OCI-LY7 (cell line): ENCODE data around the gene KCNMA1. TPM values are rescaled to one million over a fixed set of nuclear protein-coding genes. Genes with fewer than 3 reads are reported as not detected.

Source experiments
- BruUV-seq: library from RNA; stranded (reverse); fragments of 400-500 nt; replicated peaks from 2 replicates; lab custom pipeline; 2021; lab: Mats Ljungman, UMichigan
- CTCF ChIA-PET: fragments of 300-600 bp; sonication (Branson Sonifier 250); formaldehyde crosslinking; loops from one replicate; lab custom pipeline; 2022; ENCODE audit warnings: antibody characterized with exemption; ENCODE audit not compliant: unreplicated experiment; lab: Charles Lee
- POLR2A ChIA-PET: fragments of 300-600 bp; sonication (Branson Sonifier 250); formaldehyde crosslinking; loops from one replicate; lab custom pipeline; 2022; ENCODE audit warnings: antibody characterized with exemption; lab: Charles Lee
- DNase-seq: peaks from one replicate; pipeline ENCODE4 v3.0.0-alpha.2; 2015; ENCODE audit warnings: low spot score
- H2AFZ ChIP-seq: fragments of 200-600 bp; sonication (generic), shearing (Covaris generic); 2 replicates; pipeline ENCODE4 v1.6.1; 2014; ENCODE audit warnings: mild to moderate bottlenecking, antibody characterized with exemption, low read length, moderate library complexity
- H3K27ac ChIP-seq: fragments of 200-600 bp; sonication (generic); 2 replicates; pipeline ENCODE4 v1.5.1; 2014; ENCODE audit warnings: mixed run types, low read depth, mild to moderate bottlenecking, moderate library complexity, low read length, inconsistent platforms; ENCODE audit not compliant: poor library complexity, severe bottlenecking
- H3K36me3 ChIP-seq: fragments of 200-600 bp; sonication (generic); 2 replicates; pipeline ENCODE4 v1.6.1; 2014; ENCODE audit warnings: mild to moderate bottlenecking, antibody characterized with exemption, low read length, moderate library complexity, mixed read lengths; ENCODE audit not compliant: insufficient read depth
- H3K4me1 ChIP-seq: fragments of 200-600 bp; sonication (generic); 2 replicates; pipeline ENCODE4 v1.5.1; 2014; ENCODE audit warnings: mild to moderate bottlenecking, low read length; ENCODE audit not compliant: insufficient read depth, poor library complexity, severe bottlenecking
- H3K4me2 ChIP-seq: fragments of 200-600 bp; sonication (generic); 2 replicates; pipeline ENCODE4 v1.6.1; 2014; ENCODE audit warnings: mild to moderate bottlenecking, low read length
- H3K4me3 ChIP-seq: fragments of 200-600 bp; sonication (generic); 2 replicates; pipeline ENCODE4 v1.5.1; 2014; ENCODE audit warnings: mild to moderate bottlenecking, low read depth, low read length; ENCODE audit not compliant: poor library complexity, severe bottlenecking
- H3K79me2 ChIP-seq: fragments of 200-600 bp; sonication (generic); 2 replicates; pipeline ENCODE4 v1.6.1; 2016; ENCODE audit warnings: low read depth, mild to moderate bottlenecking, low read length, moderate library complexity, mixed read lengths; ENCODE audit not compliant: insufficient read depth
- H3K9me2 ChIP-seq: fragments of 200-600 bp; sonication (generic); 2 replicates; pipeline ENCODE4 v1.6.1; 2016; ENCODE audit warnings: mild to moderate bottlenecking, low read length, mixed read lengths; ENCODE audit not compliant: insufficient read depth
- H3K9me3 ChIP-seq: fragments of 200-600 bp; sonication (generic); 2 replicates; pipeline ENCODE4 v1.6.1; 2014; ENCODE audit warnings: mild to moderate bottlenecking, mixed run types, low read length, mixed read lengths
- H4K20me1 ChIP-seq: fragments of 200-600 bp; sonication (generic); 2 replicates; pipeline ENCODE4 v1.6.1; 2014; ENCODE audit warnings: mild to moderate bottlenecking, antibody characterized with exemption, low read length, moderate library complexity, mixed read lengths; ENCODE audit not compliant: insufficient read depth
- CTCF ChIP-seq: fragments of 200-600 bp; sonication (generic); conservative IDR thresholded peaks from 2 replicates; pipeline ENCODE4 v1.5.1; 2014; ENCODE audit warnings: mild to moderate bottlenecking, antibody characterized with exemption, low read length, moderate library complexity, mixed read lengths
- EZH2phosphoT487 ChIP-seq: fragments of 200-600 bp; sonication (generic); IDR thresholded peaks from 2 replicates; pipeline ENCODE4 v1.6.1; 2018; ENCODE audit warnings: low read depth, borderline replicate concordance, mild to moderate bottlenecking, mixed run types, antibody characterized with exemption, low read length, moderate library complexity, mixed read lengths
- intact Hi-C: fragments of 100-400 bp; cut with micrococcal nuclease; formaldehyde crosslinking; loops from one replicate; pipeline ENCODE4 v1.10.0; 2022; ENCODE audit not compliant: unreplicated experiment
- total RNA-seq, 2 experiments: library from RNA; depleted of rRNA in 1 of 2; stranded (reverse); fragments of >200 nt in 1 of 2; shearing (Covaris generic) in 1 of 2; gene quantifications; 2 replicates each; pipeline ENCODE4 v1.2.3, GENCODE V29; 2014 to 2022

The KCNMA1 gene
- total RNA-seq, 2 experiments from 2014 or later: not detected

- no TSS peak for BruUV-seq
- Histone ChIP-seq H3K9me3 (no peaks in the 10 kb centered on the region), H3K4me2 (no peak overlapping the region), H3K4me3 (no peak overlapping the region), H3K79me2 (no peaks in the 10 kb centered on the region), H3K9me2 (no peaks in the 10 kb centered on the region), H3K27ac (no peak overlapping the region), H3K4me1 (no peaks in the 10 kb centered on the region), H4K20me1 (no peaks in the 10 kb centered on the region), H2AFZ (no peak overlapping the region), H3K36me3 (no peaks in the 10 kb centered on the region)
- intact Hi-C loops: no loop called here
- no peak for DNase-seq
- ChIA-PET CTCF (no interaction called here), POLR2A (no interaction called here)
- TF ChIP-seq CTCF (no peak), EZH2phosphoT487 (no peak)
These were observed 411.2 kb downstream of the KCNMA1 start for GRCh38 chr10:77226452-77226851.

- Histone ChIP-seq H4K20me1 (no peaks in the 10 kb centered on the region), H3K79me2 (no peaks in the 10 kb centered on the region), H3K27ac (no peak overlapping the region), H3K4me2 (no peak overlapping the region), H2AFZ (no peak overlapping the region), H3K9me2 (no peaks in the 10 kb centered on the region), H3K4me3 (no peak overlapping the region), H3K9me3 (no peaks in the 10 kb centered on the region), H3K4me1 (no peaks in the 10 kb centered on the region), H3K36me3 (no peaks in the 10 kb centered on the region)
- DNase-seq: no peak
- no peak for TF ChIP-seq CTCF
- TF ChIP-seq EZH2phosphoT487: no peak
- intact Hi-C loops: no loop called here
- no TSS peak for BruUV-seq
- CTCF ChIA-PET: no interaction called here
- POLR2A ChIA-PET: no interaction called here
These were observed 411.6 kb downstream of the KCNMA1 start for GRCh38 chr10:77226020-77226419.

- Histone ChIP-seq H4K20me1 (no peaks in the 10 kb centered on the region), H3K9me2 (no peaks in the 10 kb centered on the region), H3K9me3 (no peaks in the 10 kb centered on the region), H3K4me1 (no peaks in the 10 kb centered on the region), H3K4me2 (no peak overlapping the region), H2AFZ (no peak overlapping the region), H3K4me3 (no peak overlapping the region), H3K36me3 (no peaks in the 10 kb centered on the region), H3K27ac (no peak overlapping the region), H3K79me2 (no peaks in the 10 kb centered on the region)
- DNase-seq: no peak
- CTCF ChIA-PET: no interaction called here
- POLR2A ChIA-PET: no interaction called here
- BruUV-seq: no TSS peak
- no peak for TF ChIP-seq CTCF
- no peak for TF ChIP-seq EZH2phosphoT487
- intact Hi-C loops: no loop called here
These were observed 413.8 kb downstream of the KCNMA1 start for GRCh38 chr10:77223526-77224460.
